Activated naive CD8-positive, alpha-beta T cell treated with anti-CD3 and anti-CD28 coated beads, Interleukin-2, amount 10 ng/mL, durations not matched to agents 7 days and 5 days (primary cell): ENCODE data around the gene STKLD1. TPM values are rescaled to one million over a fixed set of nuclear protein-coding genes. Genes with fewer than 3 reads are reported as not detected.

Experiments used
- ATAC-seq: fragments of 150-1000 bp; cut with Tn5 transposase; one replicate; pipeline ENCODE4 v1.10.0; 2021; ENCODE audit warnings: low read depth, moderate library complexity
- POLR2A ChIA-PET: fragments of 350-600 bp; sonication (Branson Sonifier 250); formaldehyde crosslinking; loops from one replicate; lab custom pipeline; 2021; ENCODE audit warnings: antibody characterized with exemption; lab: Charles Lee
- DNase-seq: peaks from one replicate; pipeline ENCODE4 v3.0.0; 2021
- H3K27ac Mint-ChIP-seq: one replicate; pipeline ENCODE4 v1.8.0; 2022; ENCODE audit warnings: mild to moderate bottlenecking, mixed read lengths
- H3K27me3 Mint-ChIP-seq: one replicate; pipeline ENCODE4 v1.8.0; 2022; ENCODE audit warnings: mild to moderate bottlenecking, moderate library complexity, mixed read lengths
- H3K36me3 Mint-ChIP-seq: one replicate; pipeline ENCODE4 v1.8.0; 2021; ENCODE audit warnings: mild to moderate bottlenecking, mixed read lengths
- H3K4me1 Mint-ChIP-seq: one replicate; pipeline ENCODE4 v1.8.0; 2021; ENCODE audit warnings: mixed read lengths
- H3K4me3 Mint-ChIP-seq: one replicate; pipeline ENCODE4 v1.8.0; 2022; ENCODE audit warnings: mild to moderate bottlenecking, moderate library complexity, mixed read lengths
- H3K9me3 Mint-ChIP-seq: one replicate; pipeline ENCODE4 v1.8.0; 2021; ENCODE audit warnings: mixed read lengths
- total RNA-seq, 2 experiments: library from RNA; stranded (reverse); gene quantifications; one replicate each; pipeline ENCODE4 v1.2.3, GENCODE V29; 2021

Gene STKLD1
- total RNA-seq, 2 experiments from 2014 or later = 0.17 to 0.91 TPM

- H3K27me3 Mint-ChIP-seq = peaks cover 1% of the 10 kb centered on the region
- no peak overlapping the region for H3K27ac Mint-ChIP-seq
- DNase-seq (no peak), ATAC-seq (no peak)
- POLR2A ChIA-PET = no interaction called here
- H3K9me3 Mint-ChIP-seq = no peaks in the 10 kb centered on the region
- no peak overlapping the region for H3K4me3 Mint-ChIP-seq
- H3K4me1 Mint-ChIP-seq = no peaks in the 10 kb centered on the region
- no peaks in the 10 kb centered on the region for H3K36me3 Mint-ChIP-seq
Observed at GRCh38 chr9:133454943-133455673, 78.9 kb downstream of the STKLD1 start.

Other genes with a start within 250 kb of the STKLD1 start
- gene GBGT1, start 212.5 kb upstream of the STKLD1 start, total RNA-seq = 1 to 10 TPM; 4.0 to 4.5 TPM
- not detected for gene OBP2B, start 167.1 kb upstream of the STKLD1 start, total RNA-seq
- gene ABO, start 101.2 kb upstream of the STKLD1 start, total RNA-seq = not detected
- gene SURF6, start 40.2 kb upstream of the STKLD1 start, total RNA-seq = 10 to 100 TPM; 20.5 to 21.0 TPM
- 10 to 100 TPM; 27.8 to 35.5 TPM for gene MED22, start 28.2 kb upstream of the STKLD1 start, total RNA-seq
- 1,000 to 10,000 TPM; 1,843 to 1,855 TPM for gene RPL7A, start 28.1 kb upstream of the STKLD1 start, total RNA-seq
- gene SURF1, start 19.9 kb upstream of the STKLD1 start, total RNA-seq = 10 to 100 TPM; 40.6 to 41.9 TPM
- 10 to 100 TPM; 16.2 to 17.0 TPM for gene SURF2, start 19.8 kb upstream of the STKLD1 start, total RNA-seq
- gene SURF4, start 306 bp upstream of the STKLD1 start, total RNA-seq = 100 to 1,000 TPM; 160 to 161 TPM
- gene REXO4, start 41.6 kb downstream of the STKLD1 start, total RNA-seq = 10 to 100 TPM; 28.9 to 30.8 TPM
- gene ADAMTS13, start 46.0 kb downstream of the STKLD1 start, total RNA-seq = 1 to 10 TPM; 3.2 to 3.5 TPM
- gene CACFD1, start 83.6 kb downstream of the STKLD1 start, total RNA-seq = 1 to 10 TPM; 2.2 to 2.3 TPM
- 1 to 10 TPM; 6.3 to 7.1 TPM for gene SLC2A6, start 102.7 kb downstream of the STKLD1 start, total RNA-seq
- not detected for gene MYMK, start 148.6 kb downstream of the STKLD1 start, total RNA-seq
- under 1 TPM; 0.17 to 0.20 TPM for gene ADAMTSL2, start 158.3 kb downstream of the STKLD1 start, total RNA-seq
- gene FAM163B, start 233.0 kb downstream of the STKLD1 start, total RNA-seq = not detected